Stimulated activated CD4-positive, alpha-beta T cell treated with anti-CD3 and anti-CD28 coated beads, Interleukin-15, amount 100 ng/mL, for 48 hours (primary cell): ENCODE data around the gene EFNA4.

Experiments used
- DNase-seq, 2 donors: peaks; one replicate each; pipeline ENCODE4 v3.0.0-alpha.2; 2020; ENCODE audit warnings: low read depth in 2 of 2

Gene EFNA4, protein sequence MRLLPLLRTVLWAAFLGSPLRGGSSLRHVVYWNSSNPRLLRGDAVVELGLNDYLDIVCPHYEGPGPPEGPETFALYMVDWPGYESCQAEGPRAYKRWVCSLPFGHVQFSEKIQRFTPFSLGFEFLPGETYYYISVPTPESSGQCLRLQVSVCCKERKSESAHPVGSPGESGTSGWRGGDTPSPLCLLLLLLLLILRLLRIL

DNA sequence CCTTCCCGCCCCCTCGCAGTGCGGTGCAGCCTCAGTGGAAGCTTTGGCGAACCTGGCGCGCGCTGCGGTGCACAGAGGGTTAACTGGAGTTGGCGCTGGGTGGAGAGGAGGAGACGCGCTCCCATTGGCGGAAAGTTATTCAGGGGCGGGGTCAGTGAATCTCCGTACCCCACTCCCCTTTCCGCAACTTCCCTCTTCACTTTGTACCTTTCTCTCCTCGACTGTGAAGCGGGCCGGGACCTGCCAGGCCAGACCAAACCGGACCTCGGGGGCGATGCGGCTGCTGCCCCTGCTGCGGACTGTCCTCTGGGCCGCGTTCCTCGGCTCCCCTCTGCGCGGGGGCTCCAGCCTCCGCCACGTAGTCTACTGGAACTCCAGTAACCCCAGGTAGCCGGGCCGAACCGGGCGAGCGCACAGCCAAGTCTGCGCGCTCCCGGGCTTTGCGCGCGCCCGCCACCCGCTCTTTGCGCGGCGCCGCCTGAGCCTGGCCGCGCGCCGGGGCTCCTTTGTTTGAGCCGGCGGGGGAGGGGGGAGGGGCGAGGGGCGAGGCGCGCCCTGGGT is at the start of gene EFNA4:
EFNA4 (plus strand) TSS at position 191 of the 561 bp plus-strand sequence; CDS start at position 275, 84 bp downstream.
- peak in 1 of 2 donors; percentile 82 for DNase-seq

DNA sequence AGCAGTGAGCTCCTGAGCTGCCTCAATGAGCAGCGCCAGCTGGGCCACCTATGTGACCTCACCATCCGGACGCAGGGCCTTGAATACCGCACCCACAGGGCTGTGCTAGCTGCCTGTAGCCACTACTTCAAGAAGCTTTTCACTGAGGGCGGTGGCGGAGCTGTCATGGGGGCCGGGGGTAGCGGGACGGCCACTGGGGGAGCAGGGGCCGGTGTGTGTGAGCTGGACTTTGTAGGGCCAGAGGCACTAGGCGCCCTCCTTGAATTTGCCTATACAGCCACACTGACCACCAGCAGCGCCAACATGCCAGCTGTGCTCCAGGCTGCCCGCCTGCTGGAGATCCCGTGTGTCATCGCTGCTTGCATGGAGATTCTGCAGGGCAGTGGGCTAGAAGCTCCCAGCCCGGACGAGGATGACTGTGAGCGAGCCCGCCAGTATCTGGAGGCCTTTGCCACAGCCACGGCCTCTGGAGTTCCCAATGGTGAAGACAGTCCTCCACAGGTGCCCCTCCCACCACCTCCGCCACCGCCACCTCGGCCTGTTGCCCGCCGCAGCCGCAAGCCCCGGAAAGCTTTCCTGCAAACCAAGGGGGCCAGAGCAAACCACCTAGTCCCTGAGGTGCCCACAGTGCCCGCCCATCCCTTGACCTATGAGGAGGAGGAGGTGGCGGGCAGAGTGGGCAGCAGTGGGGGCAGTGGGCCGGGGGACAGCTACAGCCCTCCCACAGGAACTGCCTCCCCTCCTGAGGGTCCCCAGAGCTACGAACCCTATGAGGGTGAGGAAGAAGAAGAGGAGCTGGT is 48.6 kb upstream of the EFNA4 start:
- DNase-seq: no peak

DNA sequence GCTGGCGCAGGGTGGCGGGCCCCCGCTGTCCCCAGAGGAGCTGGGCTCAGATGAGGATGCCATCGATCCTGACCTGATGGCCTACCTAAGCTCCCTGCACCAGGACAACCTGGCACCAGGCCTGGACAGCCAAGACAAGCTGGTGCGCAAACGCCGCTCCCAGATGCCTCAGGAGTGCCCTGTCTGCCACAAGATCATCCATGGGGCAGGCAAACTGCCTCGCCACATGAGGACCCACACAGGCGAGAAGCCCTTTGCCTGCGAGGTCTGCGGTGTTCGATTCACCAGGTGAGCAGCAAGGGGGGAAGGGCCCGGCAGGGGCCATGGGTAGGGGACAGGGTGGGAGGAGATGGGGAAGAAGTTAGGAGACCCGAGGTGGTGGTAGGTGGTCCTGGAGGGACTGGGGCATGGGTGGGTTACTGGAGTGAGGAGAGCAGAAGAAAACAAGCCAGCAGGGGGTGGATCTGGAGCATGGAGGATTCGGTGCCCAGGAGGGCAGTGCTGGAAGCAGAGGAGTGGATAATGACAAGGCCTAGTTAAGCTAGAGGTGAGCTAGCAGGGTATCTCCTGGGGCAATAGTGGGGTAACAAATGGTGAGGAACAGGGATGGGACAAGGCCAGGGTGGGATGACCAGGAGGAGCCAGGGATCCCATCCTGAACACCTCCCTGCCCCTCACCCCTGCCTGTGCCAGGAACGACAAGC is 47.9 kb upstream of the EFNA4 start:
- DNase-seq: no peak

GRCh38 chr1:155016231-155016831 is 47.2 kb upstream of the EFNA4 start:
- DNase-seq: no peak

DNA sequence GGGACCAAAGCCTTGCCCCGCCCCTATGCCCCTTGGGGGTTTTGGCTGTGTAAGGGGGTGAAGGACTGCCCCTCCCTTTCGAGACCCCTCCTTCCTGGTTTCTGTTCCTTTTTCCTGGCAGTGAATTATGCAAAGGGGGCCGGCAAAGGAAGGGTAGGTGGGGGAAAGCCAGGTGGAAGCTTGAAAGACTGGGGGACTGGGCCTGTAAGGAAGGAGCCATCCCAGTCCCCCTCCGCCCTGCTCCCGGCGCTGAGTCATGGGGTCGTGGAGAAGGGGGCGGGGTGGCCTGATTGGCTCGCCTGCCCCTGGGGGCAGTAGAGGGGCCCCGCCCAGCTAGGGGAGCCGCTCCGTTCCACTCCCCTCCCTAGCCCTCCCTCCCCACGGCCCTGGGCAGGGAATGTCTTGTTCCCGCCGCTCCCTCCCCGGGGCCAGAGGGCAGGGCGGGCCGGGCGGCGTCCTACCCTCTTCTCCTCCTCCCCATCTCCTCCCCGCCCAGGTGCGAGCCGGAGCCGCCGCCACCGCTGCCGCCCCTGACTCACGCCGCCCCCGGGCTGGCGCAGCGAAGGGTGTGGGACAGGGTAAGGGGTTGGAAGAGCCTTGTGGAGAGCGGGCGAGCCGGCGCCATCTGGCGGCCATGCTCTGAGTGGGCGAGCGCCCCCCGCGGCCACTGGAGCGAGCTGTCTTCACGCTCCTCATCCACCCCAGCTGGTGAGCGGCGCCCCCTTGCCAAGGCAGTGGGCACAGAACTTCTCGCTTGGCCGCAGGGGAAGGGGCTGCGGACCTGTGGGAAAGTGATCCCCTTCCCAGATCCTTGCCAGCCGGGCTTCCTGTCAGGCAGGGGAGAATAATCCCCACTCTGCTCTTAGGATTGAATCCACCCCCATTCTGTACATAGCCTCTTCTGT is 46.2 kb upstream of the EFNA4 start:
- DNase-seq: peak; percentile 83 to 92

DNA sequence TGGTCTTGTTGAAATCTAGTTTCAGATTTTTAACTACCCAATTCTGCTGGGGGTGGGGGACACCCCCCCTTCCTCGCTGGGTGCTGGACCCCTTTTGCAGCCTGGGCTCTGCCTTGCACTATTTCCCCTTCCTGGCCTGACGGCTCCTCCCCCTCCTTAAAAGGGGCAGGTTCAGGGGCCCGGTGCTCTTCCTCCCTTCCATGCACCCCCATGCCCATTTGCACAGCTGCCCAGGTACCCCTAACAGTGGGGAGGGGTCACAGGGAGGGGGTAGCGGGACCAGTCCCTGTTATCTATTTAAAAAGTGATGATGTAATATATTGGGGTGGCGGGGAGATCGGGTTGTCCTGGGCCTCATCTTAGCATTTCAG is 45.6 kb upstream of the EFNA4 start:
- DNase-seq: no peak

- no peak for DNase-seq
Measured at GRCh38 chr1:155018617-155019348, 44.8 kb upstream of the EFNA4 start.

DNA sequence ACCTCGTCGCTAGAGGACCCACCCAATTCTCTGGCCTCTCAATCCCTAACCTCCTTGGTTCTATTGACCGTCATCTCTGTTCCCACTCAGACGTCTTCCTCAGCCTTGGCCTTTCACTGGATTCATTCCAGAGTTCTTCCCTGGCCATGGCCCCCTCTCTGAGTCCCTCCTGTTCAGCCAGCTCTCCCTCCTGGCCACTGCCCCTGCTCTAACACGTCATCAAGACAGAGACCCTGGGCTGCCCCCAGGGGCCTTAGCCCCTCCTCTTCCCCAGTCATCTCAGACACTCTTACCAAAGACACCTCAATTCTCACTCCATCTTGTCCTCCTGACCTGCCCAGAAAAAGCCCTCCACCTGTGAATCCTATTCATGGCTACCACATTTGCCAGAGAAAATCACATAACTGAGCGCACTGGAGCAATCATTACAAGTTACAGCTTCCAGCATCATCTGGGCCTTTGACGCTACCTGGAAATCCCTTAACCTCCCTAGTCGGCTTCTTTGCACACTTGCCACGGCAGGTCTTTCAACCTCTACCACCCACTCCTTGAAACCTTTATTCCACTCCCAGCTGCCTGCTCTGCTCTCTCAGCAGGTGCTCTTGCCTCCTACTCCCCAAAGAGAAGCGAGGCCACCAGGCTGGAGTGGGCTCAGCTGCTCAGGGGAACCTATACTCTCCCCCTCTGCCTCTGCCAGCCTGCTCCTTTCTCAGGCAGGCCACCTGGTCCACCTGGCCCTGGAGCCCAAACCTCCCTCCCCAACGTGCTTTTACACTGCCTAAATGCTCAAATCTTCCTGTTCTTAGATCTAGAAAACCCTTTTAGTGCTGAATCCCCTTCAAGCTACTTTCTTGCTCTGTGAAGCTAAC is 43.9 kb upstream of the EFNA4 start:
- no peak for DNase-seq

DNA sequence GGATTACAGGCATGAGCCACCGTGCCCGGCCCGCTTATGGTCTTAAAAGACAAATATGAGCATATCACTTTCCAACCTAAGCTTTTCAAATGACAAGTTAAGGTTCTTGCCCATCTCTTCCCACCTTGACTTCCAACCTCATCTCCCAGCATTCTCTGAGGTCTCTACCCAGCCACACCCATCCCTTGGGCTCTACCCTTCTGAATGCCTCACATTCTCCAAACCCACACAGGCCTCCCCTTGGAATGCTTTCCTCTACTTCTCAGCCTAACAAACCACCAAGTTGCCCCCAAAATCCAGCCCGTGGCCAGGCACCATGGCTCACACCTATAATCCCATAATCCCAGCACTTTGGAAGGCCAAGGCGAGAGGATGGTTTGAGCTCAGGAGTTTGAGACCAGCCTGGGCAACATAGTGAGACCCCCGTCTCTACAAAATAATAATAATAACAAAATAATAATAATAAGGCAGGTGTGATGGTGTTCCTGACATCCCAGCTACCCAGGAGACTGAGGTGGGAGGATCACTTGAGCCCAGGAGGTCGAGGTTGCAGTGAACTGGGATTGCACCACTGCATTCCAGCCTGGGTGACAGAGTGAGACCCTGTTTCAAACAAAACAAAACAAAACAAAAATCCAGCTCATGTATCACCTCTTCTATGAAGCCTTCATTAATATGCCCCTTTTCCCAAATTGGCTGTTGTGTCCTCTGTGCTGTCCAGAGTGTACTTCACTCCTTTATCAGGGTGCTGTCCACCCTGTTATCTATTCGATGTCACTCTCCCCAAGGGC is 41.2 kb upstream of the EFNA4 start:
- DNase-seq: no peak

DNA sequence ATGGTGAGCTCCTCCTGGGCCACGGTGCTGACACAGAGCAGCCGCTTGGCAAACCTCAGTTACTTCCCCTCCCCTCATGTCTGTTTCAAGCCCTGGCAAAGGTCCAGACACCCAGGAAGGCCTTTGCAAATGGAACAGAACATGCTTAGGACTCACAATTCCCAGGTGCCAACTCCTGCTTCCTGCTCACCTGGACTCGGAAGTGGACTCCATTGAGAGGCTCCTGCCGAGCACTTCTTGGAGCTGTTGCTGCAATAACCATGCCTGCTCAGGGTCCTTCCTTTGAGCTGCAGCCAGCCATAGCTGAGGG is 40.7 kb upstream of the EFNA4 start:
- no peak for DNase-seq

DNA sequence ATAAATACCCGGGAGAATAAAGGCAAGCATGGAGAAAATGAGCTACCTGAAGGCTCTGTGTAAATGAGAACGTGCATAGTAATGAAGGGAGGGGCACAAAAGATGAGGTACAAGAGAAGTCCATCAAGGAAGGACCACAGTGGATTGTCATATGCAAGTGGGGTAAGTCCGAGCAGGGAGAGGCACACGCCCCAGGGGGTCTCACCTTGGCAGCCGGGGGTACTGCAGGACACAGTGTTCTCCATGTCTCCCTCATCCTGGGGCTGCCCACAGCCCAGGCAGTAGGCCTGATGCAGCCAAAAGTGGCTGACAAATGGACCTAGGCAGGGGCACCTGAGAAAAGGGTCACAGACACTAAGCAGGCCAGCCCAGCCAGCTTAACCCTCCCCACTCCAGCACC is 39.9 kb upstream of the EFNA4 start:
- no peak for DNase-seq

GRCh38 chr1:155024315-155024714 is 39.2 kb upstream of the EFNA4 start:
- no peak for DNase-seq

DNA sequence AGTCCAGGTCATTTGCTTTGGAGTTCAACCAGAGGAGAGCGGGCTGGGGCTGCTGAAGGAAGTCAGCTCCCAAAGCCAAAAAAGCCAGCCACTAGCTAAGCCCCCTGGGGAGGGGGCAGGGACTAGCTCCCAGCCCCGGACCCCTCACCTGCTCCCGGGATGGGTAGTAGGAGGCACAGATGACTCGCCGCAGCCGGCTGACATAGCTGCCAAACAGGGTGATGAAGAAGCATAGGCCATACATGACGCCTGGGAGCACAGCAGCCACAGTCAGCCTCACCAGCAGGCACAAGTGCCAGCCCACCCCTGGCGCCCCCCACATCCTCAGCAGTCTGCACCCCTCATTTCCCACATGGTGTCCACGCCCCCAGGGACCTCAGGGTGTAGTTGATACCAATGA is 37.4 kb upstream of the EFNA4 start:
- no peak for DNase-seq

- DNase-seq: no peak
Measured at GRCh38 chr1:155026588-155026987, 37.0 kb upstream of the EFNA4 start.

DNA sequence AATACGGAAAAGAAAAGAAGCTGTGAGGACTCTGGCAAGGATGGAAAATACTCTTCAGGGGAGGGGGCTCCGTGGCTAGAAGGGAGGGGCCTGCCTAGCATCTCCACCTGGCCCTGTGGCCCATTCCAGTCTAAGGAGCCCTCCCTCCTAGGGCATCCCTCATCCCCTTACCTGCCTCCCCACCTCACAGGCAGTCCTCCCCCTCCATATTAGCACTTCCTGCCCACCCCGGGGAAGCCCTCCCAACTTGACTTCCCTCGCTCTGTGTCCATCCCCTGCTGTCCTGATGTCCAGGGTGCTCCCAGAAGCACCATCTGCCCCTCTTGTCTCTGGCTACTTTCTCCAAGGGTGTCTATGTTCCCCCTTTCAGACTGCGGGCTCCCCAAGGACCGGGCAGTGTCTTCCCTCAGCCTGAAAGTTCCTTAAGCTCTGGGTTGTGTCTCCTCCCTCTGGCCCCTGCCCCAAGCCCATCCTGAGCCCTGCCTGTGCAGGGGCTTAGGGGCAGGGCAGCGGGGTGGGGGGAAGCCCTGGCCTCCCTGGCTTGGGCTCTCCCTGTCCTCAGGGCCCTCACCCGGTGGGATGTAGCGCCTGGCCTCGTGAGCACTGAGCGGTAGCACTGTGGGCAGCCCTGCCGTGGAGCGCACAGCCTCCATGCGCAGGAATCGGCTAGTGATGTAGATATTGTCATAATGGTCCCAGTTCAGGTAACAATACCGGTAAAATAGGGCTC is 33.9 kb upstream of the EFNA4 start:
- no peak for DNase-seq

DNA sequence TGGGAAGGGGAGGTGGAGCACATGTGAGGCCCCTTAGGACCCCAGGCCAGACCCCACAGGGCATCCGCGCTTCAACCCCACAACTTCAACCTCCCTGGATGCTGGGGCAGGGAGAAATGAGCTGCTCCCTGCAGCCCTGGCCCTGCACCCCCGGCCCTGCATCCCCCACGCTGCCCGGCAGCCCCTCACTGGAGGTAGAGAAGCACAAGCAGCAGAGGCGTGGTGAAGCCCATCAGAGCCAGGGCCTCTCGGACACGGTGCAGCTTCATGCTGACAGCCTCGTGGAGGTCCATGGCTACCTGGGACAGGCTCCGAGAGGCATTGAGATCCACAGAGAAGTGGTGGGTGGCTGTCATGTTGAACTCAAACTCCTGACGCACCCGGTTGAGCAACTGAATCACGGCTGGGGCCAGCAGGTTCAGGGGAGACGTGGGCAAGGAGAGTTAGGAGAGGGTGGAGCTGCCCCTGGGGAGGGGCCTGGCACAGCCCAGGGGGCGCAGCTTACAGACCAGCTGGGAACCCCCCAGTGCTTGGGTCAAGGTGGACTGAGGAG is 33.2 kb upstream of the EFNA4 start:
- DNase-seq: no peak

GRCh38 chr1:155030899-155031298 is 32.6 kb upstream of the EFNA4 start:
- DNase-seq: no peak

DNA sequence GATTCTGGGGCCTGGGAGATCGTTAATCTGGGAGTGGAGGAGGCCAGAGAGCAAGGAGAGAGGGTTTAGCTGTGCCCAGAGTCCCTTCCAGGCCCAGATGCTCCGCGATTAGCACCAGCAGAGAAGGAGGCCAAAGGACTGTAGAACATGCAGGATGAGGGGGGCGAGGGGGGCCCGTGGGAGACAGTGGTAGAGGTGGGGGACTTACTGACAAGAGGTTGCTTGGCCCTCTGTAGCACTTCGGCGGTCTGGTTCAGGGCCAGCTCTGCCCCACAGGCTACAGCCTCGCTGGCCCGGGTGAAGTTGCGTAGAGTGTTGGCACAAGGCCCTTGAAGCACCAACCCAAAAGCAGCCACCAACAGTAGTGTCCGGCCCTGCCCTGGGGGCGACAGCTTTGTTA is 30.7 kb upstream of the EFNA4 start:
- no peak for DNase-seq
